ENCODE results near the gene ATP6V0A1. TPM values are rescaled to one million over a fixed set of nuclear protein-coding genes. Genes with fewer than 3 reads are reported as not detected.
A peak's percentile ranks its signal among the peaks of the same experiment; 100 is the strongest.
"Not testable (repeated sequence)": the region's sequence is repeated elsewhere in the genome, so short reads cannot be mapped to it uniquely, and the experiment has no call there.

ATP6V0A1 gene
- total RNA-seq, 2 experiments from 2014 or later = 5.8 to 7.1 TPM

DNA sequence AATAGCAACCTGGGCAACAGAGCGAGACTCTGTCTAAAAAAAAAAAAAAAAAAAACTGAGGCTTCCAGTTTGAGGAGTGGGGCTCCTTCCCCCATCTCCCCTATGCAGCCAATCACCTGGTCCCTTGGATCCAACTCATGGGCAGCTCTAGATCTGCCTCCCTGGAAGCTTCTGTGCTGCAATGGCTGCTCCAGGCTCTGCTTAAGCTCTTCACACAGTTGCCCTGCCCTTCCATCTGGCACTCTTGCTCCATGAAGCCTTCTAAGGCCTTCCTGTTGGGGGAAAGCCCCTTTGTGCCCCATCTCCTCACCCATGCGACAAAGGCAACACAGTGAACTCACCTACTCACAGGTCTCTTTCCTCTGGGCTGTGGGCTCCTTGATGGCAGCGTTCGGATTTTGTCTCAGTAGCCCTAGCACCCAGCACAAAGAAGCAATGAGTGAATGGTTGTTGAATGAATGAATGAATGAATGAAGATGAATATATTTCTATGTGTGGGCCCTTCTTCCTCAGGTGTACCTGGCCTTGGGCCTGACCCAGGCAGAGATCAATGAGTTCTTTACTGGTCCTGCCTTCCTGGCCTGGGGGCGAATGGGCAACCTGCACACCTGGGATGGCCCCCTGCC, 79.3 kb downstream of the ATP6V0A1 start:
- H3K9me3 Mint-ChIP-seq = no peaks in the 10 kb centered on the region
- ChIA-PET POLR2A (interaction anchor here (0.6 kb wide), 1 partner anchor 548 kb away, joined by 4 read pairs; no protein-coding TSS in a partner anchor), CTCF (interaction anchor here (0.5 to 2.2 kb wide), 3 partner anchors 11 to 51 kb away, joined by 3 to 11 read pairs (median 6); no protein-coding TSS in a partner anchor)
- H3K4me1 Mint-ChIP-seq (ENCODE audit: low read depth) = peaks cover 33% of the 10 kb centered on the region
- no peak overlapping the region for H3K27ac Mint-ChIP-seq
- intact Hi-C loops (cut with micrococcal nuclease) = no loop called here
- H3K27me3 Mint-ChIP-seq = no peaks in the 10 kb centered on the region
- ATAC-seq (no peak), DNase-seq (no peak)
- peaks cover 22% of the 10 kb centered on the region for H3K36me3 Mint-ChIP-seq (ENCODE audit: low read depth)
- peak overlapping the region; percentile 42 for H3K4me3 Mint-ChIP-seq
- TF ChIP-seq, protein P1, sequence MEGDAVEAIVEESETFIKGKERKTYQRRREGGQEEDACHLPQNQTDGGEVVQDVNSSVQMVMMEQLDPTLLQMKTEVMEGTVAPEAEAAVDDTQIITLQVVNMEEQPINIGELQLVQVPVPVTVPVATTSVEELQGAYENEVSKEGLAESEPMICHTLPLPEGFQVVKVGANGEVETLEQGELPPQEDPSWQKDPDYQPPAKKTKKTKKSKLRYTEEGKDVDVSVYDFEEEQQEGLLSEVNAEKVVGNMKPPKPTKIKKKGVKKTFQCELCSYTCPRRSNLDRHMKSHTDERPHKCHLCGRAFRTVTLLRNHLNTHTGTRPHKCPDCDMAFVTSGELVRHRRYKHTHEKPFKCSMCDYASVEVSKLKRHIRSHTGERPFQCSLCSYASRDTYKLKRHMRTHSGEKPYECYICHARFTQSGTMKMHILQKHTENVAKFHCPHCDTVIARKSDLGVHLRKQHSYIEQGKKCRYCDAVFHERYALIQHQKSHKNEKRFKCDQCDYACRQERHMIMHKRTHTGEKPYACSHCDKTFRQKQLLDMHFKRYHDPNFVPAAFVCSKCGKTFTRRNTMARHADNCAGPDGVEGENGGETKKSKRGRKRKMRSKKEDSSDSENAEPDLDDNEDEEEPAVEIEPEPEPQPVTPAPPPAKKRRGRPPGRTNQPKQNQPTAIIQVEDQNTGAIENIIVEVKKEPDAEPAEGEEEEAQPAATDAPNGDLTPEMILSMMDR (IDR thresholded peaks at IDR 0.05) = no peak

DNA sequence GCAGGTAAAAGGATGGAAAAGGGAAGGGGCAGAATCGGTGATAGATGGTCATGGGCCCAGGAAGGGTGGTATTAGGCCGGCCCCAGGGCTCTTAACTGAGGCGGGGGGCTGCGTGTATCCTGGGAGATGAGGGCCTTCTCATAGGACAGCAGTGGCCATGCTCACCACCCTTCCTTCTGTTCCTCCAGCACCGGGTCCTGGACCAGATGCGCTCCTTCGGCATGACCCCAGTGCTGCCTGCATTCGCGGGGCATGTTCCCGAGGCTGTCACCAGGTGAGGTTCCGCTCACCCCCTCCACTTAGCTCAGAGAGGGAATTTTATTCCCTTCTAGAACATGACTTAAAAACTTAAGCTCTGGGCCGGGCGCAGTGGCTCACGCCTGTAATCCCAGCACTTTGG, 79.8 kb downstream of the ATP6V0A1 start:
- ChIA-PET CTCF (interaction anchor here (0.5 to 1.4 kb wide), 2 partner anchors 11 to 52 kb away, joined by 3 to 5 read pairs; no protein-coding TSS in a partner anchor), POLR2A (no interaction called here)
- no peaks in the 10 kb centered on the region for H3K27me3 Mint-ChIP-seq
- ATAC-seq (no peak), DNase-seq (no peak)
- intact Hi-C loops (cut with micrococcal nuclease) = no loop called here
- TF ChIP-seq, protein P1 (IDR thresholded peaks at IDR 0.05) = no peak
- H3K4me1 Mint-ChIP-seq (ENCODE audit: low read depth) = peaks cover 31% of the 10 kb centered on the region
- no peak overlapping the region for H3K4me3 Mint-ChIP-seq
- H3K27ac Mint-ChIP-seq = no peak overlapping the region
- no peaks in the 10 kb centered on the region for H3K9me3 Mint-ChIP-seq
- H3K36me3 Mint-ChIP-seq (ENCODE audit: low read depth) = peaks cover 22% of the 10 kb centered on the region

DNA sequence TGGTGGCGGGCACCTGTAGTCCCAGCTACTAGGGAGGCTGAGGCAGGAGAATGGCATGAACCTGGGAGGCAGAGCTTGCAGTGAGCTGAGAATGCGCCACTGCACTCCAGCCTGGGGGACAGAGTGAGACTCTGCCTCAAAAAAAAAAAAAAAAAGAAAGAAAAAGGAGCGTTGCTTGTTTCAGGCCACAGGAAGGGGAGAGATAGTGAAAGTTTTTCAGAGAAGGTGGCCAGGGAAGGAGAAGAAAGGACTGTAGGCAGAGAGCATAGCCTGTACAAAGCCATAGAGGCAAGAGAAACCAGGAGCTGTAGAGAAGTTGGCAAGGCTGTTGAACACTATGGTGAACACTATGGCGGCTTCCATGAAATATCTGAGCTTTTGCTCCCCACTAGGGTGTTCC, 81.9 kb downstream of the ATP6V0A1 start:
- Mint-ChIP-seq H3K4me1 (ENCODE audit: low read depth) (peaks cover 27% of the 10 kb centered on the region), H3K27ac (peak overlapping the region; percentile 39), H3K4me3 (peak overlapping the region; percentile 28), H3K36me3 (ENCODE audit: low read depth) (peaks cover 22% of the 10 kb centered on the region)
- H3K27me3 Mint-ChIP-seq; H3K9me3 Mint-ChIP-seq; intact Hi-C loops (cut with micrococcal nuclease); DNase-seq; ATAC-seq: not testable (repeated sequence)
- ChIA-PET POLR2A (interaction anchor here (0.9 to 3.3 kb wide), 5 partner anchors 9 to 283 kb away, joined by 3 to 12 read pairs (median 5); partner anchors contain the start of genes BECN1 and PSMC3IP), CTCF (interaction anchor here (0.8 to 2.0 kb wide), 8 partner anchors 10 to 218 kb away, joined by 3 to 6 read pairs (median 4); partner anchors contain the start of gene PSMC3IP)

DNA sequence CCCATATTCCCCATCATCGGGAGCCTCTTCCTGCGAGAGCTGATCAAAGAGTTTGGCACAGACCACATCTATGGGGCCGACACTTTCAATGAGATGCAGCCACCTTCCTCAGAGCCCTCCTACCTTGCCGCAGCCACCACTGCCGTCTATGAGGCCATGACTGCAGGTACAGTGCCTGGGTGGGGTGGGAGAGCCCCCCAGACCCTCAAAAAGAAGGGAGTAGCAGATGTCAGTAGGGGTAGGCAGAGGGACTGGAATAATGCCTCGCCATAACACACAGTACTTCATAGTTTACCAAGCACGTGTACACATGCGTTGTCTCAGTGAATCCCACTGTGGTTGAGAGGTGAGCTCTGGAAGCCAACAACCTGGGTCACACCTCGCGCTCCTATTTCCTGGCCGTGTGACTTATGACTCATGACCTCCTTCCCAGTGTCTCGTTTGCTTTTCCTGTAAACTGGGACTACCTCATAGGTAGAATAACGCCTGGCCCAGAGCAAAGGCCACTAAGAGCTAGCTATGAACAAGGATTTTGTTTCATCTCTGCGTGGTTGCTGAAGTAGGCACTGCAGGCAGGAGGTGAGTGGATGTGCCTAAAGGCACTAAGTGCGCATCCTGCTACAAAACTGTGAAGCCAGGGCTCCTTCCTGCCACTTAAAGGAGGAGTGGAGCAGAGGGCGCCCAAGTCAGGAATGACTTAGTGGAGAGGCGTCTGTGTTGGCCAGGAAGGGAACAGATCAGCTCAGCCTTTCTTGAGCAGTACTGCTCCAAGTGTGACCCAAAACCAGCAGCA, 82.6 kb downstream of the ATP6V0A1 start:
- Mint-ChIP-seq H3K4me1 (ENCODE audit: low read depth) (peaks cover 25% of the 10 kb centered on the region), H3K36me3 (ENCODE audit: low read depth) (peaks cover 22% of the 10 kb centered on the region), H3K9me3 (no peaks in the 10 kb centered on the region), H3K4me3 (peak overlapping the region; percentile 28), H3K27me3 (no peaks in the 10 kb centered on the region), H3K27ac (peak overlapping the region; percentile 39)
- ChIA-PET POLR2A (interaction anchor here (0.6 to 3.3 kb wide), 6 partner anchors 10 to 283 kb away, joined by 3 to 12 read pairs (median 4); partner anchors contain the start of genes BECN1 and PSMC3IP), CTCF (interaction anchor here (0.8 to 2.0 kb wide), 10 partner anchors 9 to 219 kb away, joined by 3 to 6 read pairs (median 4); partner anchors contain the start of gene PSMC3IP)
- ATAC-seq (peak; percentile 29), DNase-seq (no peak)
- TF ChIP-seq, protein P1 (IDR thresholded peaks at IDR 0.05) = no peak
- intact Hi-C loops (cut with micrococcal nuclease) = no loop called here

Measured in activated CD8-positive, alpha-beta T cell treated with anti-CD3 and anti-CD28 coated beads for 36 hours (primary cell).